Activated T-helper 1 cell treated with anti-CD3 and anti-CD28 coated beads, Interleukin-12 subunit alpha, Interleukin-12 subunit beta, Interleukin-2, Interleukin-4 antibody, amounts not matched to agents 30 ng/mL and 10 ng/mL and 1 ng/mL, durations not matched to agents 14 hours and 24 hours and 36 hours (primary cell): ENCODE data around the gene HUS1B. TPM values are rescaled to one million over a fixed set of nuclear protein-coding genes. Genes with fewer than 3 reads are reported as not detected.

Experiments
- DNase-seq: peaks from one replicate; pipeline ENCODE4 v3.0.0; 2021; ENCODE audit warnings: low spot score
- H3K27ac Mint-ChIP-seq: one replicate; pipeline ENCODE4 v1.8.0; 2021; ENCODE audit warnings: mild to moderate bottlenecking, mixed read lengths
- H3K27me3 Mint-ChIP-seq: one replicate; pipeline ENCODE4 v1.8.0; 2022; ENCODE audit warnings: mild to moderate bottlenecking, moderate library complexity, mixed read lengths; ENCODE audit not compliant: insufficient read depth
- H3K36me3 Mint-ChIP-seq: one replicate; pipeline ENCODE4 v1.8.0; 2021; ENCODE audit warnings: low read depth, mixed read lengths
- H3K4me1 Mint-ChIP-seq: one replicate; pipeline ENCODE4 v1.8.0; 2021; ENCODE audit warnings: low read depth, mixed read lengths
- H3K4me3 Mint-ChIP-seq: one replicate; pipeline ENCODE4 v1.8.0; 2021; ENCODE audit warnings: mild to moderate bottlenecking, moderate library complexity, mixed read lengths
- H3K9me3 Mint-ChIP-seq: one replicate; pipeline ENCODE4 v1.8.0; 2021; ENCODE audit warnings: mixed read lengths
- intact Hi-C: fragments of 100-400 bp; cut with micrococcal nuclease; formaldehyde crosslinking; loops from one replicate; pipeline ENCODE4 v1.15.1; 2024
- total RNA-seq: library from RNA; stranded (reverse); gene quantifications from 2 replicates; pipeline ENCODE4 v1.2.3, GENCODE V29; 2022

HUS1B gene
- total RNA-seq, 1 donor from 2014 or later: 2.8 TPM

GRCh38 chr6:635233-635632 lies 21.7 kb downstream of the HUS1B start:
- Mint-ChIP-seq H3K4me3 (no peak overlapping the region), H3K36me3 (peaks cover 27% of the 10 kb centered on the region), H3K4me1 (peaks cover 14% of the 10 kb centered on the region), H3K27ac (no peak overlapping the region), H3K27me3 (no peaks in the 10 kb centered on the region), H3K9me3 (no peaks in the 10 kb centered on the region)
- intact Hi-C loops: no loop called here
- no peak for DNase-seq

- no peak for DNase-seq
- intact Hi-C loops: no loop called here
- Mint-ChIP-seq H3K9me3 (no peaks in the 10 kb centered on the region), H3K36me3 (peaks cover 30% of the 10 kb centered on the region), H3K27me3 (no peaks in the 10 kb centered on the region), H3K4me1 (peaks cover 20% of the 10 kb centered on the region), H3K27ac (no peak overlapping the region), H3K4me3 (no peak overlapping the region)
Observed at GRCh38 chr6:633611-634010, 23.3 kb downstream of the HUS1B start.

DNA sequence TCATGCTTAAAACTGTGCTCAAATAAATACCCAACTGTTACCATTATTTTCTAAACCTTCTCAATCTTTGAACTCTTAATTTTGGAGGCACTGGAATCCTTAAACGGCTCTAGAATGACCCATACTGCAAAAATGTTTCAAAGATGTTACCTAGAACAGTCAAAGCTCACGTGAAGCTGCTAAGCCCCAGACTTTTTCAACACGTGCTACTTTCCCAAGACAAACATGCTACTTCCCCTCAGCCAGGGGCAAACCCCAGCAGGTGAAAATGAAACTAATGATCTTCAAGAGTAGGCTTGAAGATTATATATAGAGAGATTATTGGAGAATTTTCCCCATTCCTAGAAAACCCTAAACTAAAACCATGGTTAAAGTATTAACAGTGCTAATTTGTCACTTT lies 28.1 kb downstream of the HUS1B start:
- DNase-seq: no peak
- Mint-ChIP-seq H3K27me3 (no peaks in the 10 kb centered on the region), H3K4me1 (peaks cover 29% of the 10 kb centered on the region), H3K9me3 (no peaks in the 10 kb centered on the region), H3K27ac (no peak overlapping the region), H3K36me3 (peaks cover 18% of the 10 kb centered on the region), H3K4me3 (no peak overlapping the region)
- intact Hi-C loops: loop anchor here (5.0 kb wide), 1 partner anchor 64 kb away; the partner anchor contains the start of gene EXOC2

GRCh38 chr6:626236-626635 lies 30.7 kb downstream of the HUS1B start:
- Mint-ChIP-seq H3K4me3 (no peak overlapping the region), H3K27me3 (no peaks in the 10 kb centered on the region), H3K4me1 (peaks cover 22% of the 10 kb centered on the region), H3K36me3 (peaks cover 18% of the 10 kb centered on the region), H3K27ac (no peak overlapping the region), H3K9me3 (no peaks in the 10 kb centered on the region)
- intact Hi-C loops: loop anchor here (5.0 kb wide), 1 partner anchor 66 kb away; the partner anchor contains the start of gene EXOC2
- no peak for DNase-seq

- Mint-ChIP-seq H3K36me3 (peaks cover 19% of the 10 kb centered on the region), H3K4me3 (no peak overlapping the region), H3K9me3 (no peaks in the 10 kb centered on the region), H3K4me1 (peaks cover 22% of the 10 kb centered on the region), H3K27me3 (no peaks in the 10 kb centered on the region), H3K27ac (no peak overlapping the region)
- intact Hi-C loops: loop anchor here (5.0 kb wide), 1 partner anchor 67 kb away; the partner anchor contains the start of gene EXOC2
- DNase-seq: no peak
Observed at GRCh38 chr6:624979-625378, 31.9 kb downstream of the HUS1B start.

- Mint-ChIP-seq H3K36me3 (peaks cover 16% of the 10 kb centered on the region), H3K9me3 (no peaks in the 10 kb centered on the region)
Observed at GRCh38 chr6:622462-622861, 34.4 kb downstream of the HUS1B start.

GRCh38 chr6:621931-622330 lies 35.0 kb downstream of the HUS1B start:
- intact Hi-C loops: no loop called here
- Mint-ChIP-seq H3K27ac (peak overlapping the region; percentile 7), H3K27me3 (no peaks in the 10 kb centered on the region), H3K36me3 (peaks cover 20% of the 10 kb centered on the region), H3K4me1 (peaks cover 1% of the 10 kb centered on the region), H3K9me3 (no peaks in the 10 kb centered on the region), H3K4me3 (no peak overlapping the region)
- DNase-seq: no peak

More at GRCh38 chr6:622462-622861, 34.4 kb downstream of the HUS1B start:
- H3K4me1 Mint-ChIP-seq: peaks cover 7% of the 10 kb centered on the region
- intact Hi-C loops: no loop called here
- H3K27ac Mint-ChIP-seq: no peak overlapping the region
- no peaks in the 10 kb centered on the region for H3K27me3 Mint-ChIP-seq
- DNase-seq: no peak
- H3K4me3 Mint-ChIP-seq: no peak overlapping the region

DNA sequence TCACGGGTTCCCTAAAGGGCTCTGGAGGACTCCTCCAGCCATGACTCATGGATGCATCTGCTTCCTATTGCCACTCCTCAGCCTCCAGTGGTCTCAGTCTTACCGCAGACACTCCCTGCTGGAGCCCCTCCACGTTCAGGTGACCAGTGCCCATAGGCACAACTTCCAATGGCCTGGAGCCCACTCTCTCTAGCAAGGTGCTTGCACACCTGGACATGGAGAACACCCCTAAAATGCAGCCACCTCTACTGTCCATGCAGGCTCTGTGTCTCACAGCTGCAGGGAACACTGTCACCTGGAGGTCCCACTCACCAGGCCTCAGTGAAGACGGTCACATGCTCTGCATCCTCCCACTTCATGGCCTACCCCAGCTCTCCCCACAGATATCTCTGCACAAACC lies 36.0 kb downstream of the HUS1B start:
- Mint-ChIP-seq H3K36me3 (peaks cover 19% of the 10 kb centered on the region), H3K4me1 (no peaks in the 10 kb centered on the region), H3K4me3 (no peak overlapping the region), H3K27me3 (no peaks in the 10 kb centered on the region), H3K9me3 (no peaks in the 10 kb centered on the region), H3K27ac (no peak overlapping the region)
- DNase-seq: no peak
- intact Hi-C loops: no loop called here

GRCh38 chr6:620166-620565 lies 36.7 kb downstream of the HUS1B start:
- Mint-ChIP-seq H3K4me1 (no peaks in the 10 kb centered on the region), H3K36me3 (peaks cover 22% of the 10 kb centered on the region), H3K27me3 (no peaks in the 10 kb centered on the region), H3K27ac (no peak overlapping the region), H3K4me3 (no peak overlapping the region), H3K9me3 (no peaks in the 10 kb centered on the region)
- no peak for DNase-seq
- intact Hi-C loops: no loop called here

DNA sequence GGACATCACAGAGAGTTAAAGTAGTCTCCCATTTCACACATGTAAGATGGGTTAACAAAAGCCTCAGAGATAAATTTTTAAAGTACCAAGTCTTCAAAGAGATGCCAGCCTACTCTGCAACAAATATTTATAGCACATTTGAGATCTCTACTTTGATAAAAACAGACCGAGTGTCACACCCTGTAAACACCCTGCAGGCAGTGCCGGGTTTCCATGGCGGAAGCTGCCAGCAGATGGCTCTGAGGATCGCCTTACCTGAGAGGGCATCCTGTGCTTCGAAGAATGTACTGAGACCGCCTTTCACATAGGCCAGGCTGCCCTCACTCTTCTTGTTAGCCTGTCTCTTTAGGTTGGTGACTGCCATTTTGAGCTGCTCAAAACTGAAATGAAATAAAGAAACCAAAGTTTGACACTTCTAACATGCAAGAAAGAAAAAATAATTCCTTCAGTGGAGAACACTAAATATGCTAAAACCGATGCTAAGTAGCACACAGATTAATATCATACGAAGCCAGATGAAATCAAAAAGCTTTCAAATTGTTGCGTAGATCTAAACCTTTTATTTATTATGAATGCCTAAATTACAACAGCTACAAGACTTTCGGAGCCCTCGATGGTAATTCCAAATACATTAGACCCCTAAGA lies 39.3 kb downstream of the HUS1B start:
- no peaks in the 10 kb centered on the region for H3K4me1 Mint-ChIP-seq
- no peak overlapping the region for H3K4me3 Mint-ChIP-seq
- no peak for DNase-seq
- no peaks in the 10 kb centered on the region for H3K27me3 Mint-ChIP-seq
- peaks cover 22% of the 10 kb centered on the region for H3K36me3 Mint-ChIP-seq
- no peaks in the 10 kb centered on the region for H3K9me3 Mint-ChIP-seq
- intact Hi-C loops: no loop called here
- no peak overlapping the region for H3K27ac Mint-ChIP-seq

GRCh38 chr6:613981-614380 lies 42.9 kb downstream of the HUS1B start:
- H3K4me1 Mint-ChIP-seq: peaks cover 15% of the 10 kb centered on the region
- no peak overlapping the region for H3K27ac Mint-ChIP-seq
- no peaks in the 10 kb centered on the region for H3K9me3 Mint-ChIP-seq
- peaks cover 32% of the 10 kb centered on the region for H3K36me3 Mint-ChIP-seq
- no peak overlapping the region for H3K4me3 Mint-ChIP-seq
- no peaks in the 10 kb centered on the region for H3K27me3 Mint-ChIP-seq
- intact Hi-C loops: no loop called here
- no peak for DNase-seq

- Mint-ChIP-seq H3K4me3 (no peak overlapping the region), H3K27me3 (no peaks in the 10 kb centered on the region), H3K4me1 (peaks cover 15% of the 10 kb centered on the region), H3K9me3 (no peaks in the 10 kb centered on the region), H3K36me3 (peaks cover 27% of the 10 kb centered on the region), H3K27ac (no peak overlapping the region)
- no peak for DNase-seq
- intact Hi-C loops: no loop called here
Observed at GRCh38 chr6:611928-612327, 45.0 kb downstream of the HUS1B start.

GRCh38 chr6:610882-611281 lies 46.0 kb downstream of the HUS1B start:
- DNase-seq: no peak
- Mint-ChIP-seq H3K36me3 (peaks cover 32% of the 10 kb centered on the region), H3K27ac (peak overlapping the region; percentile 63), H3K9me3 (peaks cover 3% of the 10 kb centered on the region), H3K4me3 (no peak overlapping the region), H3K27me3 (no peaks in the 10 kb centered on the region), H3K4me1 (peaks cover 15% of the 10 kb centered on the region)
- intact Hi-C loops: no loop called here

DNA sequence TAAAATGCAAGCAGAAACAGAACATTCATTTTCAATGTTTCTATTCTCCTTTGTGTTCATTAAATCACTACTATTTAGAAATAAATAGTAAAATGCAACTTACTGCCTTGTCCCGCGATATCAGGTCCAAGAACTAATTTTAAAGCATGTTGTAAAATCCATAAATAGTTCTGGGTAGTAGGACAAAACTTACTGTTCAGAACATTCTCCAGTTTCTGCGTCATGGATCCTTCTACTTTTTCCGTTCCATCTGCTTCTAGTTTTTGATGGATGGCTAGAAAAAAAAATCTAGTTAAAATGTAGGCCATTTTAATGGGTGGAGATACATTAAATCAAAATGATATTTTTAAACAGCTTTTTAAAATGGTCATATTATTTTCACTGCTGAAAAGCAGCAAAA lies 47.0 kb downstream of the HUS1B start:
- no peak for DNase-seq
- Mint-ChIP-seq H3K9me3 (peaks cover 3% of the 10 kb centered on the region), H3K27me3 (no peaks in the 10 kb centered on the region), H3K36me3 (peaks cover 34% of the 10 kb centered on the region), H3K4me3 (no peak overlapping the region), H3K4me1 (peaks cover 15% of the 10 kb centered on the region), H3K27ac (no peak overlapping the region)
- intact Hi-C loops: no loop called here
